Ishikawa (cell line): Measurements from ENCODE around the gene MTA1.

Experiments used
- CEBPB ChIP-seq: IDR thresholded peaks from 2 replicates; pipeline ENCODE4 v1.6.1; 2012
- CREB1 ChIP-seq: IDR thresholded peaks from 2 replicates; pipeline ENCODE4 v1.6.1; 2012; ENCODE audit warnings: low read depth
- EGR1 ChIP-seq: IDR thresholded peaks from 2 replicates; pipeline ENCODE4 v1.6.1; 2012
- EP300 ChIP-seq: IDR thresholded peaks from 2 replicates; pipeline ENCODE4 v1.6.1; 2012; ENCODE audit warnings: borderline replicate concordance
- FOXM1 ChIP-seq: IDR thresholded peaks from 2 replicates; pipeline ENCODE4 v1.6.1; 2012; ENCODE audit warnings: low read depth, borderline replicate concordance
- MAX ChIP-seq: IDR thresholded peaks from 2 replicates; pipeline ENCODE4 v1.6.1; 2012
- NFIC ChIP-seq: IDR thresholded peaks from 2 replicates; pipeline ENCODE4 v1.6.1; 2012
- RAD21 ChIP-seq: IDR thresholded peaks from 2 replicates; pipeline ENCODE4 v1.6.1; 2012; ENCODE audit warnings: low read depth
- TAF1 ChIP-seq: IDR thresholded peaks from 2 replicates; pipeline ENCODE4 v1.6.1; 2012; ENCODE audit warnings: low read depth, mild to moderate bottlenecking
- TCF12 ChIP-seq: IDR thresholded peaks from 2 replicates; pipeline ENCODE4 v1.6.1; 2012; ENCODE audit warnings: low read depth
- TEAD4 ChIP-seq: IDR thresholded peaks from 2 replicates; pipeline ENCODE4 v1.6.1; 2012
- YY1 ChIP-seq: IDR thresholded peaks from 2 replicates; pipeline ENCODE4 v1.6.1; 2012; ENCODE audit warnings: low read depth
- ZBTB7A ChIP-seq: IDR thresholded peaks from 2 replicates; pipeline ENCODE4 v1.6.1; 2012; ENCODE audit warnings: low read depth
- TF ChIP-seq, protein P1 (sequence below): IDR thresholded peaks from 2 replicates; pipeline ENCODE4 v1.6.1; 2012; ENCODE audit warnings: low read depth, mild to moderate bottlenecking
- TF ChIP-seq, protein P2 (sequence below): IDR thresholded peaks from 2 replicates; pipeline ENCODE4 v1.6.1; 2012

Gene MTA1

DNA sequence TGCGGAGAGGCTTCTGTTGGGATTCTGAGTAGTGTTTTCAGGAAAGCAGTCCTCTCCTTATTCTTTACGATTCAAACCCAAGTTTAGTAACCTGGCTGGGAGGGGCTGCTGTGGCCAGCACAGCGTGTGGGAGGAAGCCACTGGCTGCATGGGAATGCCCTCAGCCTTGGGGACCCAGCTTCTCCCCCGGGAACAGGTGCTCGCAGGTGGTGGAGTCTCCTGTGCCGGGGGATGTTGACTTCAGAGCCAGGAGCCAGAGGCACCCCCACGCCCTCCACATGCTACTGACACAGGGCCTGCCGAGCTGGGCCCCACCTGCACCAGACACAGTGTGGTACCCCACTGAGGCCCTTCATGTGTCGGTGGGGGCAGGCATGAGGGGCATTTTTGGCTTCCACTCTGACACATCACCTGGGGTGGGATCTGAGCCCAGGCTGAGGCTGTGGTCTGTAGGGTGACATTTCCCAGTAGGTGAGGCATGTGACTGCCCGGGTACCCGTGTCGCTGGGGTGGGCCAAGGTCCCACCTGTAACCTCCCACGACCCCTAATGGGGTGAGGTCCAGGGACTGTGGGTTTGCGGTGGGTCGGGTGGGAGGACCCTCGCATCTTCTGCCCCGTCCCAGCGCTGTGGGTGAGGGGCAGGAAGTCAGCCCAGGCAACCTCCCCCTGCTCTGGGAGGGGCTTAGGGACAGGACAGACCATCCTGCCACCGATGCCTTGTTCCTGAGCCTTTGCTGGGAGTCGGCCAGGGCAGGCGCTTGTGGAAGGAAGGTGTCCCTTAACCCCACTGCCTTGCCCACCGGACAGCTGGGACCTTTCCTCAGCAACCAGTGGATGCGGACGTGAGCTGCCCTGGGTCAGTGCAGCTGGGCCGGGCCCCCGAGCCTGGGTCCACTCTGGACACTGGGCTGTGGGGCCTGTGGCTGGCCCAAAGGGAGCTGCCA is 26.5 kb downstream of the MTA1 start:
- TF ChIP-seq MAX, result no peak
- TF ChIP-seq TCF12, result no peak
- no peak for TF ChIP-seq FOXM1
- TF ChIP-seq, protein P1, sequence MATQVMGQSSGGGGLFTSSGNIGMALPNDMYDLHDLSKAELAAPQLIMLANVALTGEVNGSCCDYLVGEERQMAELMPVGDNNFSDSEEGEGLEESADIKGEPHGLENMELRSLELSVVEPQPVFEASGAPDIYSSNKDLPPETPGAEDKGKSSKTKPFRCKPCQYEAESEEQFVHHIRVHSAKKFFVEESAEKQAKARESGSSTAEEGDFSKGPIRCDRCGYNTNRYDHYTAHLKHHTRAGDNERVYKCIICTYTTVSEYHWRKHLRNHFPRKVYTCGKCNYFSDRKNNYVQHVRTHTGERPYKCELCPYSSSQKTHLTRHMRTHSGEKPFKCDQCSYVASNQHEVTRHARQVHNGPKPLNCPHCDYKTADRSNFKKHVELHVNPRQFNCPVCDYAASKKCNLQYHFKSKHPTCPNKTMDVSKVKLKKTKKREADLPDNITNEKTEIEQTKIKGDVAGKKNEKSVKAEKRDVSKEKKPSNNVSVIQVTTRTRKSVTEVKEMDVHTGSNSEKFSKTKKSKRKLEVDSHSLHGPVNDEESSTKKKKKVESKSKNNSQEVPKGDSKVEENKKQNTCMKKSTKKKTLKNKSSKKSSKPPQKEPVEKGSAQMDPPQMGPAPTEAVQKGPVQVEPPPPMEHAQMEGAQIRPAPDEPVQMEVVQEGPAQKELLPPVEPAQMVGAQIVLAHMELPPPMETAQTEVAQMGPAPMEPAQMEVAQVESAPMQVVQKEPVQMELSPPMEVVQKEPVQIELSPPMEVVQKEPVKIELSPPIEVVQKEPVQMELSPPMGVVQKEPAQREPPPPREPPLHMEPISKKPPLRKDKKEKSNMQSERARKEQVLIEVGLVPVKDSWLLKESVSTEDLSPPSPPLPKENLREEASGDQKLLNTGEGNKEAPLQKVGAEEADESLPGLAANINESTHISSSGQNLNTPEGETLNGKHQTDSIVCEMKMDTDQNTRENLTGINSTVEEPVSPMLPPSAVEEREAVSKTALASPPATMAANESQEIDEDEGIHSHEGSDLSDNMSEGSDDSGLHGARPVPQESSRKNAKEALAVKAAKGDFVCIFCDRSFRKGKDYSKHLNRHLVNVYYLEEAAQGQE, result no peak
- TF ChIP-seq EGR1, result no peak
- TF ChIP-seq YY1, result no peak
- no peak for TF ChIP-seq ZBTB7A
- TF ChIP-seq RAD21, result no peak
- TF ChIP-seq TAF1, result no peak
- TF ChIP-seq CREB1, result no peak
- no peak for TF ChIP-seq NFIC
- no peak for TF ChIP-seq CEBPB
- TF ChIP-seq, protein P2, sequence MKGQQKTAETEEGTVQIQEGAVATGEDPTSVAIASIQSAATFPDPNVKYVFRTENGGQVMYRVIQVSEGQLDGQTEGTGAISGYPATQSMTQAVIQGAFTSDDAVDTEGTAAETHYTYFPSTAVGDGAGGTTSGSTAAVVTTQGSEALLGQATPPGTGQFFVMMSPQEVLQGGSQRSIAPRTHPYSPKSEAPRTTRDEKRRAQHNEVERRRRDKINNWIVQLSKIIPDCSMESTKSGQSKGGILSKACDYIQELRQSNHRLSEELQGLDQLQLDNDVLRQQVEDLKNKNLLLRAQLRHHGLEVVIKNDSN, result no peak
- TF ChIP-seq EP300, result no peak
- no peak for TF ChIP-seq TEAD4

DNA sequence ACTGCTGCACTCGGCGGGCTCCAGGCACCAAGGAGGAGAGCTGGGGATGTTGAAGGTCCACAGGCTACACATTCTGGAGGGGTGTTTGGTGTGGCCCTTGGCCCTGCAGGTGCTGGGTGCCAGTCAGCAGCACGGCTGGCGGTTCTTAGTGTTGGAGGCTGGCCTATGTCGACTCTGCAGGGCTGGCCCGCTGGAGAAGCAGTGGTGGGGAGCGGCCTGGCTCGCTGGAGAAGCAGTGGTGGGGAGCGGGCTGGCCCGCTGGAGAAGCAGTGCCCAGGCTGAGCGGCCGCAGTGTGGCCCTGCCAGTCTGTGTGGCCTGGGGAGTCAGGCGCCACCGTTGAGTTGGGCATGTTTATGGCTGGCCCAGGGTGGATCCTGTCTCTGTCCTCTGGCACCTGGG is 27.3 kb downstream of the MTA1 start:
- TF ChIP-seq TEAD4, result no peak
- no peak for TF ChIP-seq EGR1
- no peak for TF ChIP-seq RAD21
- no peak for TF ChIP-seq NFIC
- no peak for TF ChIP-seq TCF12
- no peak for TF ChIP-seq MAX
- TF ChIP-seq TAF1, result no peak
- TF ChIP-seq CREB1, result no peak
- no peak for TF ChIP-seq EP300
- TF ChIP-seq, protein P2, result no peak
- no peak for TF ChIP-seq ZBTB7A

- TF ChIP-seq TCF12 (no peak), RAD21 (no peak), YY1 (no peak), EP300 (no peak), CEBPB (no peak)
Observed at GRCh38 chr14:105447651-105448640, 28.3 kb downstream of the MTA1 start.

- TF ChIP-seq YY1, result 0 out of 2 replicates have a peak, but pooled peaks have one; percentile 48
- TF ChIP-seq, protein P2, result no peak
- peak; percentile 65 for TF ChIP-seq RAD21
- TF ChIP-seq NFIC, result 0 out of 2 replicates have a peak, but pooled peaks have one; percentile 21
- TF ChIP-seq MAX, result no peak
Observed at GRCh38 chr14:105448706-105449111, 29.1 kb downstream of the MTA1 start.

GRCh38 chr14:105449276-105450122 is 29.9 kb downstream of the MTA1 start:
- TF ChIP-seq EP300 (no peak), TEAD4 (no peak), RAD21 (no peak)

DNA sequence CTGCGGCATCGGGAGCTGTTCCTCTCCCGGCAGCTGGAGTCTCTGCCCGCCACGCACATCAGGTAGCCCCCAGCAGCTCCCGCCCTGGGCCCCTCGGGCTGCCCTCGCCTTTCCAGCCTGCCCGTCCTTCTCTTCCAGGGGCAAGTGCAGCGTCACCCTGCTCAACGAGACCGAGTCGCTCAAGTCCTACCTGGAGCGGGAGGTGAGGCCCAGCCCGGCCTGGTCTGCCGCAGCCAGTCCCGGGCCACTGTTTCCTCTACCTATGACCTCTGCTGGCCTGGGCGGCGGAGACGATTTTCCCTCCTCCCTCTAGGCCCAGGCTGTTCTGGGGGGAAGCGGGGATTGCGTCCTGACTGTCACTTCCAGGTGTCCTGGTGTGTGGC is 30.5 kb downstream of the MTA1 start:
- TF ChIP-seq, protein P1, result no peak
- TF ChIP-seq YY1 (no peak), CEBPB (no peak), EGR1 (no peak), MAX (no peak), CREB1 (no peak), TEAD4 (no peak), FOXM1 (no peak), NFIC (no peak), TAF1 (no peak), TCF12 (no peak), EP300 (no peak), RAD21 (no peak), ZBTB7A (no peak)
- TF ChIP-seq, protein P2, result no peak
